Measurements from ENCODE around the gene PDIK1L. TPM values are rescaled to one million over a fixed set of nuclear protein-coding genes. Genes with fewer than 3 reads are reported as not detected.

PDIK1L gene
- polyA plus RNA-seq, 4 donors = 3.2 to 13.9 (median 5.3) TPM

- WGBS, 3 donors = 8 to 36% (median 15%) methylated on average over 9 of the region's 9 CpGs
- H3K27ac ChIP-seq (ENCODE audit: low read depth in 1 of 3, low read length in 2 of 3) = peak overlapping the region; percentile 62 to 88 (median 77)
- H3K4me1 ChIP-seq (ENCODE audit: control insufficient read depth in 3 of 3, insufficient read depth in 2 of 3, low read depth in 1 of 3, low read length in 2 of 3) = peaks cover 0 to 17% (median 0%) of the 10 kb centered on the region in 3 donors
- H3K27me3 ChIP-seq (ENCODE audit: control insufficient read depth in 3 of 3, insufficient read depth in 3 of 3, low read length in 3 of 3) = no peaks in the 10 kb centered on the region
- H3K4me3 ChIP-seq (ENCODE audit: low read depth in 1 of 3, low read length in 3 of 3) = peak overlapping the region in 1 of 3 donors; percentile 29
- FAIRE-seq (no peak), DNase-seq (peak; percentile 84 to 95)
- peaks cover 0 to 2% (median 0%) of the 10 kb centered on the region in 3 donors for H3K36me3 ChIP-seq (ENCODE audit: control insufficient read depth in 3 of 3, insufficient read depth in 2 of 3, low read depth in 1 of 3, low read length in 3 of 3)
- no peaks in the 10 kb centered on the region for H3K9me3 ChIP-seq (ENCODE audit: control insufficient read depth in 2 of 2, insufficient read depth in 1 of 2, low read depth in 1 of 2, low read length in 1 of 2)
Observed at GRCh38 chr1:26126321-26127084, 14.9 kb downstream of the PDIK1L start.

- H3K4me3 ChIP-seq (ENCODE audit: low read depth in 1 of 3, low read length in 3 of 3) = peak overlapping the region in 1 of 3 donors; percentile 27
- H3K27ac ChIP-seq (ENCODE audit: low read depth in 1 of 3, low read length in 2 of 3) = peak overlapping the region; percentile 60 to 88 (median 62)
- WGBS, 3 donors = 13 to 37% (median 25%) methylated on average over 13 of the region's 13 CpGs
- H3K9me3 ChIP-seq (ENCODE audit: control insufficient read depth in 2 of 2, insufficient read depth in 1 of 2, low read depth in 1 of 2, low read length in 1 of 2) = no peaks in the 10 kb centered on the region
- FAIRE-seq = no peak
- H3K27me3 ChIP-seq (ENCODE audit: control insufficient read depth in 3 of 3, insufficient read depth in 3 of 3, low read length in 3 of 3) = no peaks in the 10 kb centered on the region
- DNase-seq = peak in 1 of 2 donors; percentile 63
- peaks cover 0 to 15% (median 0%) of the 10 kb centered on the region in 3 donors for H3K4me1 ChIP-seq (ENCODE audit: control insufficient read depth in 3 of 3, insufficient read depth in 2 of 3, low read depth in 1 of 3, low read length in 2 of 3)
- no peaks in the 10 kb centered on the region for H3K36me3 ChIP-seq (ENCODE audit: control insufficient read depth in 3 of 3, insufficient read depth in 2 of 3, low read depth in 1 of 3, low read length in 3 of 3)
Observed at GRCh38 chr1:26127235-26128163, 15.9 kb downstream of the PDIK1L start.

- DNase-seq = no peak
- H3K36me3 ChIP-seq (ENCODE audit: control insufficient read depth in 3 of 3, insufficient read depth in 2 of 3, low read depth in 1 of 3, low read length in 3 of 3) = no peaks in the 10 kb centered on the region
- H3K4me3 ChIP-seq (ENCODE audit: low read depth in 1 of 3, low read length in 3 of 3) = no peak overlapping the region
- H3K27ac ChIP-seq (ENCODE audit: low read depth in 1 of 3, low read length in 2 of 3) = no peak overlapping the region
- peaks cover 0 to 15% (median 0%) of the 10 kb centered on the region in 3 donors for H3K4me1 ChIP-seq (ENCODE audit: control insufficient read depth in 3 of 3, insufficient read depth in 2 of 3, low read depth in 1 of 3, low read length in 2 of 3)
- no peak for FAIRE-seq
- WGBS, 3 donors = 93 to 96% (median 94%) methylated on average over 4 of the region's 4 CpGs
- H3K9me3 ChIP-seq (ENCODE audit: control insufficient read depth in 2 of 2, insufficient read depth in 1 of 2, low read depth in 1 of 2, low read length in 1 of 2) = no peaks in the 10 kb centered on the region
- no peaks in the 10 kb centered on the region for H3K27me3 ChIP-seq (ENCODE audit: control insufficient read depth in 3 of 3, insufficient read depth in 3 of 3, low read length in 3 of 3)
Observed at GRCh38 chr1:26129778-26130177, 18.2 kb downstream of the PDIK1L start.

GRCh38 chr1:26130695-26131094, 19.1 kb downstream of the PDIK1L start:
- Histone ChIP-seq H3K36me3 (ENCODE audit: control insufficient read depth in 3 of 3, insufficient read depth in 2 of 3, low read depth in 1 of 3, low read length in 3 of 3) (no peaks in the 10 kb centered on the region), H3K27me3 (ENCODE audit: control insufficient read depth in 3 of 3, insufficient read depth in 3 of 3, low read length in 3 of 3) (no peaks in the 10 kb centered on the region), H3K4me1 (ENCODE audit: control insufficient read depth in 3 of 3, insufficient read depth in 2 of 3, low read depth in 1 of 3, low read length in 2 of 3) (peaks cover 0 to 15% (median 0%) of the 10 kb centered on the region in 3 donors), H3K9me3 (ENCODE audit: control insufficient read depth in 2 of 2, insufficient read depth in 1 of 2, low read depth in 1 of 2, low read length in 1 of 2) (no peaks in the 10 kb centered on the region), H3K4me3 (ENCODE audit: low read depth in 1 of 3, low read length in 3 of 3) (no peak overlapping the region), H3K27ac (ENCODE audit: low read depth in 1 of 3, low read length in 2 of 3) (no peak overlapping the region)
- 27 to 58% (median 57%) methylated on average over 1 of the region's 1 CpG for WGBS, 3 donors
- FAIRE-seq (no peak), DNase-seq (no peak)

GRCh38 chr1:26132128-26132833, 20.7 kb downstream of the PDIK1L start:
- Histone ChIP-seq H3K36me3 (ENCODE audit: control insufficient read depth in 3 of 3, insufficient read depth in 2 of 3, low read depth in 1 of 3, low read length in 3 of 3) (no peaks in the 10 kb centered on the region), H3K9me3 (ENCODE audit: control insufficient read depth in 2 of 2, insufficient read depth in 1 of 2, low read depth in 1 of 2, low read length in 1 of 2) (no peaks in the 10 kb centered on the region), H3K27me3 (ENCODE audit: control insufficient read depth in 3 of 3, insufficient read depth in 3 of 3, low read length in 3 of 3) (no peaks in the 10 kb centered on the region), H3K4me1 (ENCODE audit: control insufficient read depth in 3 of 3, insufficient read depth in 2 of 3, low read depth in 1 of 3, low read length in 2 of 3) (peaks cover 0 to 8% (median 0%) of the 10 kb centered on the region in 3 donors), H3K27ac (ENCODE audit: low read depth in 1 of 3, low read length in 2 of 3) (no peak overlapping the region), H3K4me3 (ENCODE audit: low read depth in 1 of 3, low read length in 3 of 3) (no peak overlapping the region)
- DNase-seq (peak in 1 of 2 donors; percentile 37), FAIRE-seq (no peak)
- WGBS, 3 donors = 78 to 83% (median 79%) methylated on average over 5 of the region's 5 CpGs

GRCh38 chr1:26132834-26133167, 21.2 kb downstream of the PDIK1L start:
- Histone ChIP-seq H3K27ac (ENCODE audit: low read depth in 1 of 3, low read length in 2 of 3) (no peak overlapping the region), H3K4me3 (ENCODE audit: low read depth in 1 of 3, low read length in 3 of 3) (no peak overlapping the region), H3K4me1 (ENCODE audit: control insufficient read depth in 3 of 3, insufficient read depth in 2 of 3, low read depth in 1 of 3, low read length in 2 of 3) (peaks cover 0 to 3% (median 0%) of the 10 kb centered on the region in 3 donors), H3K27me3 (ENCODE audit: control insufficient read depth in 3 of 3, insufficient read depth in 3 of 3, low read length in 3 of 3) (no peaks in the 10 kb centered on the region), H3K9me3 (ENCODE audit: control insufficient read depth in 2 of 2, insufficient read depth in 1 of 2, low read depth in 1 of 2, low read length in 1 of 2) (no peaks in the 10 kb centered on the region), H3K36me3 (ENCODE audit: control insufficient read depth in 3 of 3, insufficient read depth in 2 of 3, low read depth in 1 of 3, low read length in 3 of 3) (no peaks in the 10 kb centered on the region)
- 93 to 98% (median 95%) methylated on average over 2 of the region's 2 CpGs for WGBS, 3 donors
- no peak for DNase-seq
- FAIRE-seq = no peak

- 91 to 98% (median 97%) methylated on average over 3 of the region's 3 CpGs for WGBS, 3 donors
- Histone ChIP-seq H3K4me1 (ENCODE audit: control insufficient read depth in 3 of 3, insufficient read depth in 2 of 3, low read depth in 1 of 3, low read length in 2 of 3) (no peaks in the 10 kb centered on the region), H3K27ac (ENCODE audit: low read depth in 1 of 3, low read length in 2 of 3) (no peak overlapping the region)
Observed at GRCh38 chr1:26134466-26134865, 22.8 kb downstream of the PDIK1L start.

GRCh38 chr1:26138974-26139558, 27.4 kb downstream of the PDIK1L start:
- Histone ChIP-seq H3K4me3 (ENCODE audit: low read depth in 1 of 3, low read length in 3 of 3) (no peak overlapping the region), H3K36me3 (ENCODE audit: control insufficient read depth in 3 of 3, insufficient read depth in 2 of 3, low read depth in 1 of 3, low read length in 3 of 3) (no peaks in the 10 kb centered on the region), H3K4me1 (ENCODE audit: control insufficient read depth in 3 of 3, insufficient read depth in 2 of 3, low read depth in 1 of 3, low read length in 2 of 3) (no peaks in the 10 kb centered on the region), H3K27ac (ENCODE audit: low read depth in 1 of 3, low read length in 2 of 3) (no peak overlapping the region), H3K27me3 (ENCODE audit: control insufficient read depth in 3 of 3, insufficient read depth in 3 of 3, low read length in 3 of 3) (no peaks in the 10 kb centered on the region), H3K9me3 (ENCODE audit: control insufficient read depth in 2 of 2, insufficient read depth in 1 of 2, low read depth in 1 of 2, low read length in 1 of 2) (no peaks in the 10 kb centered on the region)
- 61 to 75% (median 65%) methylated on average over 3 of the region's 3 CpGs for WGBS, 3 donors
- DNase-seq (no peak), FAIRE-seq (no peak)

More at GRCh38 chr1:26134466-26134865, 22.8 kb downstream of the PDIK1L start:
- Histone ChIP-seq H3K27me3 (ENCODE audit: control insufficient read depth in 3 of 3, insufficient read depth in 3 of 3, low read length in 3 of 3) (no peaks in the 10 kb centered on the region), H3K9me3 (ENCODE audit: control insufficient read depth in 2 of 2, insufficient read depth in 1 of 2, low read depth in 1 of 2, low read length in 1 of 2) (no peaks in the 10 kb centered on the region), H3K4me3 (ENCODE audit: low read depth in 1 of 3, low read length in 3 of 3) (no peak overlapping the region), H3K36me3 (ENCODE audit: control insufficient read depth in 3 of 3, insufficient read depth in 2 of 3, low read depth in 1 of 3, low read length in 3 of 3) (no peaks in the 10 kb centered on the region)
- FAIRE-seq (no peak), DNase-seq (no peak)
